ENCODE results near the gene CC2D1A. TPM values are rescaled to one million over a fixed set of nuclear protein-coding genes. Genes with fewer than 3 reads are reported as not detected.

The CC2D1A gene
- total RNA-seq, 4 donors from 2014 or later: 28.0 to 56.9 (median 36.0) TPM

GRCh38 chr19:13976446-13976845 lies 70.4 kb downstream of the CC2D1A start:
- Histone ChIP-seq H3K9me3 (no peaks in the 10 kb centered on the region), H3K36me3 (peaks cover 0 to 65% (median 10%) of the 10 kb centered on the region in 3 donors), H3K27ac (no peak overlapping the region), H3K4me1 (peaks cover 11 to 34% (median 21%) of the 10 kb centered on the region in 3 donors), H3K4me3 (no peak overlapping the region), H3K27me3 (no peaks in the 10 kb centered on the region)
- TF ChIP-seq CTCF (IDR thresholded peaks at IDR 0.05) (no peak), POLR2A (IDR thresholded peaks at IDR 0.05) (no peak)
- intact Hi-C loops (cut with DNase I): no loop called here
- WGBS, 2 donors: 85 to 89% methylated on average over 12 of the region's 12 CpGs
- no peak for DNase-seq

- H3K4me1 ChIP-seq: peaks cover 11 to 26% (median 21%) of the 10 kb centered on the region in 3 donors
- peak overlapping the region; percentile 61 to 84 (median 78) for H3K27ac ChIP-seq
- no peaks in the 10 kb centered on the region for H3K27me3 ChIP-seq
- TF ChIP-seq CTCF (IDR thresholded peaks at IDR 0.05): no peak
- no peak for TF ChIP-seq POLR2A (IDR thresholded peaks at IDR 0.05)
- H3K36me3 ChIP-seq: peaks cover 0 to 65% (median 6%) of the 10 kb centered on the region in 3 donors
- intact Hi-C loops (cut with DNase I): no loop called here
- H3K9me3 ChIP-seq: no peaks in the 10 kb centered on the region
- peak overlapping the region in 1 of 4 donors; percentile 74 for H3K4me3 ChIP-seq
- no peak for DNase-seq
- WGBS, 2 donors: 100% methylated on average over 3 of the region's 12 CpGs
Observed at GRCh38 chr19:13977803-13978202, 71.8 kb downstream of the CC2D1A start.

- WGBS, 2 donors: 0% methylated on average over 1 of the region's 74 CpGs; no CpG with 5 or more reads in 1 of the 2 donors
- H3K27ac ChIP-seq: peak overlapping the region; percentile 61 to 84 (median 78)
- intact Hi-C loops (cut with DNase I): no loop called here
- peaks cover 0 to 65% (median 3%) of the 10 kb centered on the region in 3 donors for H3K36me3 ChIP-seq
- H3K9me3 ChIP-seq: no peaks in the 10 kb centered on the region
- H3K27me3 ChIP-seq: no peaks in the 10 kb centered on the region
- peak overlapping the region; percentile 36 to 74 (median 54) for H3K4me3 ChIP-seq
- no peak for DNase-seq
- peaks cover 11 to 28% (median 21%) of the 10 kb centered on the region in 3 donors for H3K4me1 ChIP-seq
- peak in 1 of 6 experiments; percentile 5 for TF ChIP-seq CTCF (IDR thresholded peaks at IDR 0.05)
- TF ChIP-seq POLR2A (IDR thresholded peaks at IDR 0.05): no peak
Observed at GRCh38 chr19:13978351-13979243, 72.6 kb downstream of the CC2D1A start.

GRCh38 chr19:13979244-13979615 lies 73.2 kb downstream of the CC2D1A start:
- H3K4me3 ChIP-seq: peak overlapping the region; percentile 36 to 74 (median 54)
- H3K9me3 ChIP-seq: no peaks in the 10 kb centered on the region
- H3K27me3 ChIP-seq: no peaks in the 10 kb centered on the region
- WGBS, 2 donors: 9 to 30% methylated on average over 2 to 4 of the region's 12 CpGs
- no peak for DNase-seq
- H3K27ac ChIP-seq: peak overlapping the region; percentile 61 to 84 (median 78)
- peaks cover 0 to 62% (median 5%) of the 10 kb centered on the region in 3 donors for H3K36me3 ChIP-seq
- intact Hi-C loops (cut with DNase I): no loop called here
- TF ChIP-seq CTCF (IDR thresholded peaks at IDR 0.05): no peak
- TF ChIP-seq POLR2A (IDR thresholded peaks at IDR 0.05): no peak
- peaks cover 11 to 32% (median 21%) of the 10 kb centered on the region in 3 donors for H3K4me1 ChIP-seq

GRCh38 chr19:13979686-13980085 lies 73.7 kb downstream of the CC2D1A start:
- 60 to 69% methylated on average over 5 to 12 of the region's 12 CpGs for WGBS, 2 donors
- no peak for TF ChIP-seq POLR2A (IDR thresholded peaks at IDR 0.05)
- no peak for TF ChIP-seq CTCF (IDR thresholded peaks at IDR 0.05)
- H3K4me1 ChIP-seq: peaks cover 11 to 32% (median 21%) of the 10 kb centered on the region in 3 donors

More at GRCh38 chr19:13979686-13980085, 73.7 kb downstream of the CC2D1A start:
- no peak for DNase-seq
- H3K27me3 ChIP-seq: no peaks in the 10 kb centered on the region
- intact Hi-C loops (cut with DNase I): no loop called here
- peak overlapping the region in 2 of 4 donors; percentile 82 to 84 for H3K27ac ChIP-seq
- H3K4me3 ChIP-seq: peak overlapping the region in 2 of 4 donors; percentile 49 to 60
- H3K36me3 ChIP-seq: peaks cover 0 to 62% (median 5%) of the 10 kb centered on the region in 3 donors
- H3K9me3 ChIP-seq: no peaks in the 10 kb centered on the region
